Measurements from ENCODE around the gene FURIN.
"Not testable (repeated sequence)": the region's sequence is repeated elsewhere in the genome, so short reads cannot be mapped to it uniquely, and the experiment has no call there.

The FURIN gene

GRCh38 chr15:90907051-90907660, 38.8 kb downstream of the FURIN start:
- DNase-seq (ENCODE audit: low read depth) = no peak
- no peak overlapping the region for H3K4me3 ChIP-seq (ENCODE audit: control insufficient read depth, low read depth, low read length)
- no peak for TF ChIP-seq CTCF (IDR thresholded peaks at IDR 0.05; ENCODE audit: control insufficient read depth, insufficient read depth, low read depth, low read length, missing control alignments)

- no peak overlapping the region for H3K4me3 ChIP-seq (ENCODE audit: control insufficient read depth, low read depth, low read length)
- DNase-seq (ENCODE audit: low read depth) = no peak
- TF ChIP-seq CTCF (IDR thresholded peaks at IDR 0.05; ENCODE audit: control insufficient read depth, insufficient read depth, low read depth, low read length, missing control alignments) = no peak
Measured at GRCh38 chr15:90907838-90908507, 39.6 kb downstream of the FURIN start.

GRCh38 chr15:90909449-90909848, 41.1 kb downstream of the FURIN start:
- DNase-seq (ENCODE audit: low read depth); H3K4me3 ChIP-seq (ENCODE audit: control insufficient read depth, low read depth, low read length): not testable (repeated sequence)

- no peak overlapping the region for H3K4me3 ChIP-seq (ENCODE audit: control insufficient read depth, low read depth, low read length)
- TF ChIP-seq CTCF (IDR thresholded peaks at IDR 0.05; ENCODE audit: control insufficient read depth, insufficient read depth, low read depth, low read length, missing control alignments) = no peak
Measured at GRCh38 chr15:90909976-90910375, 41.6 kb downstream of the FURIN start.

GRCh38 chr15:90910441-90911301, 42.3 kb downstream of the FURIN start:
- DNase-seq (ENCODE audit: low read depth) = no peak
- H3K4me3 ChIP-seq (ENCODE audit: control insufficient read depth, low read depth, low read length) = no peak overlapping the region
- TF ChIP-seq CTCF (IDR thresholded peaks at IDR 0.05; ENCODE audit: control insufficient read depth, insufficient read depth, low read depth, low read length, missing control alignments) = no peak

More at GRCh38 chr15:90909976-90910375, 41.6 kb downstream of the FURIN start:
- no peak for DNase-seq (ENCODE audit: low read depth)

- no peak for TF ChIP-seq CTCF (IDR thresholded peaks at IDR 0.05; ENCODE audit: control insufficient read depth, insufficient read depth, low read depth, low read length, missing control alignments)
- no peak overlapping the region for H3K4me3 ChIP-seq (ENCODE audit: control insufficient read depth, low read depth, low read length)
- no peak for DNase-seq (ENCODE audit: low read depth)
Measured at GRCh38 chr15:90911302-90911623, 42.9 kb downstream of the FURIN start.

Measured in AG09309 (cell line).